Lung (tissue), 12 donors: ENCODE measurements around the gene KIFC3. TPM values are rescaled to one million over a fixed set of nuclear protein-coding genes. Genes with fewer than 3 reads are reported as not detected.

Experiments
- ATAC-seq: fragments of 200-7000 bp; cut with Tn5 transposase; one replicate; pipeline ENCODE4 v1.9.1; 2020; ENCODE audit warnings: moderate number of reproducible peaks; ENCODE audit not compliant: insufficient read depth, low FRiP score
- DNase-seq, 3 donors: peaks; one replicate each; pipeline ENCODE4 v3.0.0-alpha.2; 2013 to 2017
- H3K27ac ChIP-seq, 2 donors: one replicate each; pipeline ENCODE4 v1.5.1; 2013; ENCODE audit warnings: mild to moderate bottlenecking in 2 of 2, moderate library complexity in 2 of 2, control low read depth in 1 of 2, inconsistent platforms in 1 of 2, low read depth in 1 of 2, low read length in 1 of 2
- H3K27me3 ChIP-seq, 3 donors: one replicate each; pipeline ENCODE4 v1.5.1; 2013; ENCODE audit warnings: low read length in 2 of 3; ENCODE audit not compliant: control insufficient read depth in 3 of 3, insufficient read depth in 3 of 3
- H3K36me3 ChIP-seq, 4 donors: one replicate each; pipeline ENCODE4 v1.5.1; 2013; ENCODE audit warnings: low read length in 4 of 4, mild to moderate bottlenecking in 1 of 4, moderate library complexity in 1 of 4; ENCODE audit not compliant: control insufficient read depth in 4 of 4, insufficient read depth in 4 of 4
- H3K4me1 ChIP-seq, 5 donors: one replicate each; pipeline ENCODE4 v1.5.1; 2013; ENCODE audit warnings: low read length in 5 of 5, mild to moderate bottlenecking in 2 of 5, moderate library complexity in 1 of 5; ENCODE audit not compliant: control insufficient read depth in 5 of 5, insufficient read depth in 5 of 5
- H3K4me3 ChIP-seq: one replicate; pipeline ENCODE4 v1.5.1; 2013; ENCODE audit warnings: mild to moderate bottlenecking, control low read depth, moderate library complexity
- H3K9ac ChIP-seq, 2 donors: one replicate each; pipeline ENCODE4 v1.5.1; 2013; ENCODE audit warnings: low read length in 2 of 2, control low read depth in 1 of 2; ENCODE audit not compliant: insufficient read depth in 1 of 2
- H3K9me3 ChIP-seq, 4 donors: one replicate each; pipeline ENCODE4 v1.5.1; 2013; ENCODE audit warnings: low read length in 3 of 4, mild to moderate bottlenecking in 1 of 4, moderate library complexity in 1 of 4; ENCODE audit not compliant: control insufficient read depth in 4 of 4, insufficient read depth in 3 of 4
- CTCF ChIP-seq: IDR thresholded peaks from 2 replicates; pipeline ENCODE4 v1.5.1; 2012; ENCODE audit warnings: mild to moderate bottlenecking; ENCODE audit errors: control extremely low read depth, extremely low read depth
- WGBS, 2 donors: extraction: QIAGEN DNeasy Blood & Tissue Kit; methylation state at CpG; one replicate each; pipeline ENCODE4 v1.1.7; 2013; 5-methylcytosine and 5-hydroxymethylcytosine counted together
- polyA plus RNA-seq, 2 donors: library from polyadenylated mRNA; stranded (reverse); fragments of 200-250 nt; gene quantifications; one replicate each; pipeline ENCODE4 v1.2.1, GENCODE V29; 2013
- total RNA-seq, 2 donors: library from RNA; depleted of rRNA in 1 of 2; stranded (reverse); fragments of >200 nt in 1 of 2; gene quantifications; one replicate each; pipeline ENCODE4 v1.2.1, GENCODE V29; 2014 to 2021
- donor health status: control.
- donor health status: control.
- donor health status: Bipolar disorder and iron deficiency.
- donor health status: healthy.
- donor health status: DM: yes; HTN: yes; CAD: no.

Gene KIFC3
- total and polyA plus RNA-seq, 4 donors: 65.9 to 137 (median 89.5) TPM

GRCh38 chr16:57785924-57786323 is 16.4 kb downstream of the KIFC3 start:
- Histone ChIP-seq H3K4me3 (no peak overlapping the region), H3K9me3 (no peaks in the 10 kb centered on the region), H3K4me1 (peaks cover 0 to 34% (median 9%) of the 10 kb centered on the region in 5 donors), H3K9ac (no peak overlapping the region), H3K36me3 (peaks cover 0 to 50% (median 20%) of the 10 kb centered on the region in 4 donors), H3K27me3 (no peaks in the 10 kb centered on the region), H3K27ac (no peak overlapping the region)
- ATAC-seq: no peak
- no peak for TF ChIP-seq CTCF
- no peak for DNase-seq
- WGBS, 2 donors: 95% methylated on average over 8 of the region's 8 CpGs

- Histone ChIP-seq H3K36me3 (peaks cover 0 to 50% (median 17%) of the 10 kb centered on the region in 4 donors), H3K27me3 (no peaks in the 10 kb centered on the region), H3K27ac (no peak overlapping the region), H3K9me3 (no peaks in the 10 kb centered on the region), H3K9ac (no peak overlapping the region), H3K4me1 (peaks cover 0 to 34% (median 9%) of the 10 kb centered on the region in 5 donors), H3K4me3 (no peak overlapping the region)
- DNase-seq: no peak
- no peak for TF ChIP-seq CTCF
- ATAC-seq: no peak
- WGBS, 2 donors: 95 to 97% methylated on average over 10 of the region's 10 CpGs
Measured at GRCh38 chr16:57785385-57785784, 16.9 kb downstream of the KIFC3 start.

- no peak for ATAC-seq
- peaks cover 0 to 34% (median 9%) of the 10 kb centered on the region in 5 donors for H3K4me1 ChIP-seq
- H3K9me3 ChIP-seq: no peaks in the 10 kb centered on the region
- H3K4me3 ChIP-seq: no peak overlapping the region
- no peaks in the 10 kb centered on the region for H3K27me3 ChIP-seq
- peaks cover 0 to 52% (median 15%) of the 10 kb centered on the region in 4 donors for H3K36me3 ChIP-seq
- H3K27ac ChIP-seq: no peak overlapping the region
- TF ChIP-seq CTCF: no peak
- no peak for DNase-seq
- H3K9ac ChIP-seq: no peak overlapping the region
- 92 to 95% methylated on average over 7 of the region's 7 CpGs for WGBS, 2 donors
Measured at GRCh38 chr16:57784334-57784733, 18.0 kb downstream of the KIFC3 start.

GRCh38 chr16:57783883-57784282 is 18.4 kb downstream of the KIFC3 start:
- no peak for TF ChIP-seq CTCF
- H3K4me3 ChIP-seq: no peak overlapping the region
- no peak for DNase-seq
- WGBS, 2 donors: 88 to 90% methylated on average over 8 of the region's 8 CpGs
- ATAC-seq: no peak
- H3K4me1 ChIP-seq: peaks cover 0 to 29% (median 9%) of the 10 kb centered on the region in 5 donors
- no peaks in the 10 kb centered on the region for H3K27me3 ChIP-seq
- no peaks in the 10 kb centered on the region for H3K9me3 ChIP-seq
- H3K36me3 ChIP-seq: peaks cover 0 to 48% (median 17%) of the 10 kb centered on the region in 4 donors
- no peak overlapping the region for H3K27ac ChIP-seq
- H3K9ac ChIP-seq: no peak overlapping the region
